ENCODE results near the gene TGFBI.
"Not testable (repeated sequence)": the region's sequence is repeated elsewhere in the genome, so short reads cannot be mapped to it uniquely, and the experiment has no call there.

Gene TGFBI

DNA sequence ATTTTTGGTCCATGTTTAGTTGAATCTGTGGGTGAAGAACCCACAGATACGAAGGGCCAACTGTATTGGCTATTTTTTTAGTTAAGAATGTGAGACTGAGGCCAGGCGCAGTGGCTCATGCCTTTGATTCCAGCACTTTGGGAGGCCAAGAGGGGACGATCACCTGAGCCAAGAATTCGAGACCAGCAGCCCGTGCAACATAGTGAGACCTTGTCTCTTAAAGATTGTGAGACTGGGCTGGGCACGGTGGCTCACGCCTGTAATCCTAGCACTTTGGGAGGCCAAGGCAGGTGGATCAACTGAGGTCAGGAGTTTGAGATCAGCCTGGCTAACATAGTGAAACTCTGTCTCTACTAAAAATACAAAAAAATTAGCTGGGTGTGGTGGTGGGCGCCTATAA is 16.2 kb downstream of the TGFBI start:
- DNase-seq (ENCODE audit: low spot score), result not testable (repeated sequence)

DNA sequence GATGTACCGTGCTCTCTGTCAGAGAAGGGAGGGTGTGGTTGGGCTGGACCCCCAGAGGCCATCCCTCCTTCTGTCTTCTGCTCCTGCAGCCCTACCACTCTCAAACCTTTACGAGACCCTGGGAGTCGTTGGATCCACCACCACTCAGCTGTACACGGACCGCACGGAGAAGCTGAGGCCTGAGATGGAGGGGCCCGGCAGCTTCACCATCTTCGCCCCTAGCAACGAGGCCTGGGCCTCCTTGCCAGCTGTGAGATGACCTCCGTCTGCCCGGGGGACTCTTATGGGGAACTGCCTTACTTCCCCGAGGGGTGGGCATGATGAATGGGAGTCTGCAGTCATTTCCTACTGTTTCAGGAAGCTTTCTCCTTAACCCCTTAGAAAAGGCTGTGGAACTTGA is 17.5 kb downstream of the TGFBI start:
- no peak for DNase-seq (ENCODE audit: low spot score)

DNA sequence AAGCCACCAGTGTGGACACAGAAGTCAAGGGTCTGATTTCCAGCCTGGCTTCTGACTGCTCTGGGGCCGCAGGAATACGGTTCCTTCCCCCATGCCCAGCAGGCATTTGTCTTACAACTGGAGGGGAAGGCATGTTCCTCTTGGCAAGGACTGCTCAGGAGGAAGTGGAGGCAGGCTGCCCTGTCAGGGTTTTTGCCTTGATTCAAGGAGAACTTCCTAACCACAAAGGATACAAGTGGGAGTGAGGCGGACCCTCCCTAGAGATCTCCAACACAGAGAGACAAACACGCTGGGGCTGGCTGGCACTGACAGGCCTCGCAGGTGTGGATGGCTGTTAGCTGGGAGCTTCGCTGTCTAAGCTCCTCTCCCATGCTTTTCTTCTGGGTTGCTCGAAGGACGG is 19.1 kb downstream of the TGFBI start:
- DNase-seq (ENCODE audit: low spot score), result no peak

DNA sequence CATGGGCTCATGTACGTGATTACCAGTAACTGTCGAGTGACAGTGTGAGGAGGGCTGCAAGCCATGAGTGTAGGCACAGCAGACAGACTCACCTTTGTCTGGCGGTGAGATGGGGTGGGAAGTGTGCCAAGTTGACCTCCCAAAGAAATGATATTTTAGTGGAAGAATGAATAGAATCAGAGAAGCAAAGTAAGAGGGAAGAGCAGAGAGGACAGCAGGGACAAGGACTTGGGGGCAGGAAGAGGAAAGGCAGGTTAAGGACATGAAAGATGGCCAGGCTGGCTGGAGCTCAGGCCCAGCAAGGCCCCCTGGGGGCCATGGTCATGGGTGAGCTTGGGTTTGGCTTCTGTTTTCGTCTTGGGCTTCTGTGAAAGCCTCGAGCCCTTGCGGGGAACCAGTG is 20.2 kb downstream of the TGFBI start:
- DNase-seq (ENCODE audit: low spot score), result no peak

DNA sequence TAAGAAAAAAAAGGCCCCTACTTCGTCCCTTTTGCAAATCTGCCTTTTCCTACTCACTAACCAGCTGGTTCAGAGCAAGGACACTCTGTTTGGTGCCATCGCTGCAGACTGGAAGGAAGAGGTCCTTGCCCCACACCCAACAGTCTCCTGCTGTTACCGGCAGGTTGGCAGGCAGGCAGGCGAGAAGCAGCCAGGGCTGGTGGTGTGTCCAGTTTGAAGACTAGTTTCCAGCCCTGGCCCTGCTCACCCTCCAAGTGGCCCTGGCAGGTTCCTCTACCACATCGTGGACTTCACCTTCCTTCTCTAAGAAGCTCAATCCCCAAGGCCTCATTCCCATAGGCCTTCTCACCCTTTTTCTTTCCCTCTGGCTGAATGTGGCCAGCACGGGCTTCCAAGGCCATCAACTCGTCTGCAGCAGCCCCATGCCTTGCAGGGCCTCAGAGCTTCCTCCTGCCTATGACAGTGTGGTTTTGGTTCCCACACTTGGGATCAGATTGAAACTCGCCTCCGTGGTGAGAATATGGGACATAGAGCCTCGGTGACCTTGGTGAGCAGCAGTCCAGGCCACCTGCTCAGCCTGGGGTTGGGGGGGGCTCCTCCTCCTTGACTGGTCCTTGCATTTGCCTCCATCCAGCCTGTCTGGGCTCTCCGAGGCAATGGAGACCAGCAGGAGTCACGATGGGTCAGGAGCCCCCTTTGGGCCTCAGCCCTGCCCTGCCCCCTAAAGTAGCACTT is 22.9 kb downstream of the TGFBI start:
- DNase-seq (ENCODE audit: low spot score), result peak; percentile 67

DNA sequence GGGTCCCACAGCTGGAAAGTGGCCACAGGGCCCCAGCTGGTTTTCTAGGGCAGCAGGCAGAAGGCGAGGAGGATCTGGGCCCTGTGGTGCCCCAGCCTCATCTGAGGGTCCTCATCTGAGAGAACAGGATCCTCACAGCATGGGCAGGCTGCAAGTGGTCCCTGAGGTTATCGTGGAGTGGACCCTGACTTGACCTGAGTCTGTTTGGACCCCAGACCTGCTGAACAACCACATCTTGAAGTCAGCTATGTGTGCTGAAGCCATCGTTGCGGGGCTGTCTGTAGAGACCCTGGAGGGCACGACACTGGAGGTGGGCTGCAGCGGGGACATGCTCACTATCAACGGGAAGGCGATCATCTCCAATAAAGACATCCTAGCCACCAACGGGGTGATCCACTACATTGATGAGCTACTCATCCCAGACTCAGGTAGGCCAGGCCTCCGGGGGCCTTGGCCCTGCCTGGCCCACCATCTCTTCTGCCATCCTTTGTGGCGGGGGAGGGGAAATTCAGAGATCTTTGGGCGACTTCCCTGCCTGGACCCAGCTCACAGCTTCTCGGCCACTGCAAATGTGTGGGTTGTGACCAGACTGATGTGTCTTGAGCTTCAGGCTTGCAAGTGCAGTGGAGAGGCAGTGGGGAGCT is 24.0 kb downstream of the TGFBI start:
- no peak for DNase-seq (ENCODE audit: low spot score)

DNA sequence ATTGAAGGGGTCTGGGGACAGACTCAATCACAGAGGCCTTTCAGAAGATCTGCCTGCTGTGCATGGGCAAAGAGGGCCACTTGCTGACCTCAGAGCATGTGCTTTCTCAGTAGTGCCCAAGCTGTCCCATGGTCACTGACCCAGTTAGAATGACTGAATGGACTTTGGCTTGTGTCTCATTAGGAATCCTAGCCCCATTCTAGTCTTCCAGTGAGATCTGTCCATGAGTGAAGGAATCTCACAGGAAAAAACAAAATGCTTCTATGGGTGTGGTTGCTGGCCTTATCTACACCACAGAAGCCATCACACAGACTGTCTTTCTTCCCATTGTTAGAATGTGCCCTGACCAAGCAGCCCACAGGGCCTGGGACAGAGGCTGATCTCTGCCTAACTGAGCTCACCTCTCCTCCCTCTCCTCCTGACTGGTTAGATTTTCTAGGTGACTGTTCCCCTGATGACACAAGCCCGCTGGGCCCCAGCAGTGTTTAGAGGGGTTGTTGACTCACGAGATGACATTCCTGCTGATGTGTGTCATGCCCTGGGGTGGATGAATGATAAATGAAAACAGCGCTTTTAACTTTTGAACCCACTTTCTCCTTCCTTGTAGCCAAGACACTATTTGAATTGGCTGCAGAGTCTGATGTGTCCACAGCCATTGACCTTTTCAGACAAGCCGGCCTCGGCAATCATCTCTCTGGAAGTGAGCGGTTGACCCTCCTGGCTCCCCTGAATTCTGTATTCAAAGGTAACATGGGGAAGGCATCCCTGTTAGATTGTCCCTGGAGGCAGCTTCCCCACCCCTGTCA is 24.8 kb downstream of the TGFBI start:
- no peak for DNase-seq (ENCODE audit: low spot score)

DNA sequence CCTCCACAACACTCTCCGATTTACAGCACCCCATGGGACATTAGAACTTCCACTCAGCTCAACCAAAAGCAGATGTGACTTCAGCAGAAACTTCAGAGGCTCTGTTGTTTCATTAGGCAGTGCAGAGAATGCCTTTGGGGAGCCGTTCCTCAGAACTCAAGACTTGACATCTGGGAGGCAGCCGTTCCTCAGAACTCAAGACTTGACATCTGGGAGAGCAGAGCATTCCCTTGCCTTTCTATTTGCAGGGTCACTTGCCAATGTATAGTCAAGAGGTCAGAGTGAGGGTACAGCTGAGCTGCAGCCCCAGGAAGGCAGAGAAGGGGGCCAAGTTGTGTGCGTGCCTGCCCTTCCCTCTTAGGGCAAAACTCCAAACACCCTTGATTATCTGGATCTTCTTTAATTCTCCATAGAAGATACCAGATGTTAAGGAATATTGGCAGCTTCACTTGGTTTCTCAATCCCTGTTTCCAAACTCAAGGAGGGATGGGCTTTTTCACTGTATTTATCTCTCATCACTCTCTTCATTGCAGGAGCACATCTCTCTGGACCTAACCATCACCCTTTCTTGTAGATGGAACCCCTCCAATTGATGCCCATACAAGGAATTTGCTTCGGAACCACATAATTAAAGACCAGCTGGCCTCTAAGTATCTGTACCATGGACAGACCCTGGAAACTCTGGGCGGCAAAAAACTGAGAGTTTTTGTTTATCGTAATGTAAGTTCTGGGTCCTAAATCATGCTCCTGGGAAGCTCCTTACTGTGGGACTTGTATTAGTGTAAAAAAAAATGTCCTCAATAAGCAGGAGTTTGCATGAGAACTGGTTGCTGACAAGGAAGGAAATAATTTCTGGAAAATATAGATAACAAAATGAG is 25.6 kb downstream of the TGFBI start:
- no peak for DNase-seq (ENCODE audit: low spot score)

DNA sequence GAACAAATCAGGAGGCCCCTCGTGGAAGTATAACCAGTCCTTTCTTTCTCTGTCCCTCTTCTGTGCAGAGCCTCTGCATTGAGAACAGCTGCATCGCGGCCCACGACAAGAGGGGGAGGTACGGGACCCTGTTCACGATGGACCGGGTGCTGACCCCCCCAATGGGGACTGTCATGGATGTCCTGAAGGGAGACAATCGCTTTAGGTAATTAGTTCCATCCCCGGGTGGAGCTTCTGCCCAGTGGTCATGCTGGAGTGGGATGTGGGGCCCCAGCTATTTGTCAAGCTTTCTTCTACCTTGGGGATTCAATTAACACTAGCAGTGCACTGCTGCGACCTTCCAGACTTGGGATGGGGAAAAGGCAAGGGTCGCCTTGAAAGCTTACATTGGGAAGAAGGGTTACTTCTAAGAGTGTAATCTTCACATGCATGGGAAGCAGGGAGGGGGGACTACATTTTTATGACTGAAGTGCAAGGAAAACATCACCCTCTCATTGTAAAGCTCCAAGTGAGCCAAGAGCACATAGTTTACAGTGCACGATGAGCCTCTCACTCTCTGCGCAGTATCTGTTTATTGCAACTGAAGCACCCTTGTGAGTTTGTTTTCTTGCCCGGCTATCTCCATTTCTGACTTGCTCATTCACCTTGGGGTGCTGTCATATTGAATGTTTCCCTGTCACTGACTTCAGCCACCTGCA is 27.0 kb downstream of the TGFBI start:
- peak; percentile 35 for DNase-seq (ENCODE audit: low spot score)

DNA sequence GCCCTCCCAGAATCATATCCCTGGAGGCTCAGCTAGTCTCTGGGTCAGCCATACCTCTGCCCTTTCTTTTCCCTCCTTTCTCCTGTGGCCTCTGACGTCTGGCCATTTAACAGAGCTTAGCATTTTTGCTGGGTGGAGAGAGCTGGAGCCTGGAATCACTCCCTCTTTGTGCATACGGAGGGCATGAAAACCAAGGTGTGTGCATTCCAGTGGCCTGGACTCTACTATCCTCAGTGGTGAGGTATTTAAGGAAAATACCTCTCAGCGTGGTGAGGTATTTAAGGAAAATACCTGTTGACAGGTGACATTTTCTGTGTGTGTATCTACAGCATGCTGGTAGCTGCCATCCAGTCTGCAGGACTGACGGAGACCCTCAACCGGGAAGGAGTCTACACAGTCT is 27.5 kb downstream of the TGFBI start:
- no peak for DNase-seq (ENCODE audit: low spot score)

DNA sequence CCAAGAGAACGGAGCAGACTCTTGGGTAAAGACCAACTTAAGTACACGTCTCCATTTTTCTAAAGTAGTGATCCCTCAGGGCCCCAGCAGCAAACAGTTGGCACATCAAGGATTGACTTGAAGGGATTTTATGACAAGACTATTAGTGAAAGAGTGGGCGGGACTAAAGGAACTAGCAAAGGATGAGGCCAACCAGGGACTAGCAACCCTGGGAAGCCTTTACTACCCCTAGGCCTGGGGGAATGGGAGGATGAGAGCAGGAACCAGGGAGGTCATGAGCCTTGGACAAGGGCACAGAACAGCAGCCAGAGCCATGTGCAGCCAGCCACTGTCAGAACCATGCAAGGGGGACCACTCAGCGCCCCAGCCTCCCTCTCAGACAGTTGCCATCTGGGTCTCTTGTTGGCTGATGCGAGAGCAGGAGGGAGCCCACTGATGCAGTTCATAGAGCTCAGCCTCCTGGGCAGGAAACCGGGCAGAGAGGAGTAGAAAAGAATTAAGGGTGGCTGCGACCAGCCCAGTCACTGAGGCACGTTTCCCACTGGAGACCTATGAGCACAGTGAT is 28.1 kb downstream of the TGFBI start:
- DNase-seq (ENCODE audit: low spot score), result no peak

DNA sequence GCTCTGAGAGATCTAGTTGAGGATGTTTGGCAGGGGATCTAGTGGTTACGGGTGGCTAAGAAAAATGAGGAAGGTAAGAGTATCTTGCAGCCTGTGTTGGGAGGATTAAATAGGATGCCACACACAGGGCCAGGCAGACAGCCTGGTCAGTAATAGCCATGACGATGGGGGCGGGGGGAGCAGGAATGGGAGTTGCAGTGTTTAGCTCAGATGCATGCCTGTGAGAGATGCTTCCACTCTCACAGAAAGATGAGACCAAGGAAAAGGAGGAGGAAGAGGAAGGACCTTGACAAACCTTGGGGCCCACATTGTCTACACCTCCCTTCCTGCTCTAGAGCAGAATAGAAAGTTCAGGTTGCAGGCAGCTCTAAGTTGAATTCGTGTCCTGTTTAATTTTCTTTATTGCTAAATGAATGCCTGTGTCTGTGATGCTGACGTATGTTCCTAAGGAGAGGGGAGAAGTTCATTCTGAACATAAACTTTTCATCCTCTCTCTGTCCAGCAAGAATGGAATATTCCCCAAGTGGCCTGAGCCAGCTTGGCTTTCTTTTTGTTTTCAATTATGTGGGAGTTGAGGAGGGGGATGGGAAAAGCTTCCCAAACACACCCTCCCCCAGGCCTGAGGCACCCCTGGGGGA is 28.7 kb downstream of the TGFBI start:
- DNase-seq (ENCODE audit: low spot score), result no peak

DNA sequence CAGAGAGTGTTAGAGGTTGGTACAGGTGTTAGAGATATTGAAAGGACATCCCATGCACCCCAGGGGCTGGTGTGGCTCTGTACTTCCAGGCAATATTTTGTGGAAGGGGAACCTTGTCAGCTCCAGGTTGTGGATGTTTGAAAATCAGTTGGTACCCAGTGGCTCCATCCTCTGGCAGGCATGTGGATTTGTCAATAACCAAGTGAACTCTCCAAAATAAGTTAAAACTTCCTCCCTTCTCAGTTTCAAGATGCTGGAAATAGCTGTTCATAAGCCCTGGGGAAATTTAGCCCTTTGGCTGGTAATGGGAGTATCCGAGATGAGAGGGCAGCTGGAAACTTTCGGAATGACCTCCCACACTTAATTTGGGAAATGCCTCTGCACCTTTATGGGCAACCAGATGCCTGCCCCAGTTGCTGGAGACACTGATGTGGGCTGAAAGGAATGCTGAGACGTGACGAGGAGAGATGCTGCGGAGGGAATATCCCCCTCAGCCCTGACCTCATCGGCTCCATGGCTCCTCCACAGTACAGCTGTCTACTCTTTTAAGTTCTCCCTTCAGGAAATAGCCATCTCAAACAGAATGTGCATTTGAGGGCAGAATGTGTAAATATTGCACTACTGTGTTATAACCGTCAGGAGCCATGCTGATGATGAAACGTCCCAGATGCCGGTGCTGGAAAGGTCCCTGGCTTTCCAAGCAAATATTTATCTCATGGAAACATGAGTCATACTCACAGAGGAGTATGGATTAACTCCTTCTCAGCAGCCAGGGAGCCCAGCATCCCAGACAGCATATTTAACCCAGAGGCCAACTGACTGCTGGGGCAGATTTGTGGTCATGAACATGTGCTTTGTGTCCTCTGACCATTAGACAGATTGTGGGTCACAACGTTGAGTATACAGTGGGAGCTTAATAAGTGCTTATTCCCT is 29.5 kb downstream of the TGFBI start:
- no peak for DNase-seq (ENCODE audit: low spot score)

DNA sequence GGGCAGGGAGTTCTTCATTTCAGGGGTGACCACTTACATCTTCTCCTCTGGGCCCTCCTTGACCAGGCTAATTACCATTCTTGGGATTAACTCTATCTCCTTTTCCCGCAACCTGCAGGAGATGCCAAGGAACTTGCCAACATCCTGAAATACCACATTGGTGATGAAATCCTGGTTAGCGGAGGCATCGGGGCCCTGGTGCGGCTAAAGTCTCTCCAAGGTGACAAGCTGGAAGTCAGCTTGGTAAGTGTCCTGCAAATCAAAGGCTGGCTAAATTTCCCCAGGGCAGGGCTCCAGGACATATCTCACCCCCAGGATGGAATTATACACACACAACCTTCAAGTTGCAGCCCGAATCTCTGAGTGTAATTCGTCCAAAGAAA is 30.2 kb downstream of the TGFBI start:
- no peak for DNase-seq (ENCODE audit: low spot score)

DNA sequence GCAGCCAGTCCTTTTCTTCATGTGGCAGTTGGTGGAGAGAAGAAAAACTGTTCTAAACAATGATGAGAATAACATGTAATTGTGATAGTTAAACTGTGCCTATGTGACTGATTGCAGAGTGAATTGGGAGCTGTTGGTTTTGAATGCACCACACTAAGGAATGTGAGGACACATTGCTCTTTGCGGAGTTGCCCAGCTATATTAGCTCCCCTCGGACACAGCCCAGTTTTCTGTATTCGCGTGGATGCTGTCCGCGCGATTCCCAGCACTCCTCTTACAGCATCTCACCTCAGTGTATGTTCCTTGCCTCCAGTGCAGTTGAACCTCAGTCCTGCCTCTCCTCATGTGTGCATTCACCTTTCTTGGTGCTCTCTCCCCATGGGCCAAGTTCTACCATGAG is 32.2 kb downstream of the TGFBI start:
- no peak for DNase-seq (ENCODE audit: low spot score)

DNA sequence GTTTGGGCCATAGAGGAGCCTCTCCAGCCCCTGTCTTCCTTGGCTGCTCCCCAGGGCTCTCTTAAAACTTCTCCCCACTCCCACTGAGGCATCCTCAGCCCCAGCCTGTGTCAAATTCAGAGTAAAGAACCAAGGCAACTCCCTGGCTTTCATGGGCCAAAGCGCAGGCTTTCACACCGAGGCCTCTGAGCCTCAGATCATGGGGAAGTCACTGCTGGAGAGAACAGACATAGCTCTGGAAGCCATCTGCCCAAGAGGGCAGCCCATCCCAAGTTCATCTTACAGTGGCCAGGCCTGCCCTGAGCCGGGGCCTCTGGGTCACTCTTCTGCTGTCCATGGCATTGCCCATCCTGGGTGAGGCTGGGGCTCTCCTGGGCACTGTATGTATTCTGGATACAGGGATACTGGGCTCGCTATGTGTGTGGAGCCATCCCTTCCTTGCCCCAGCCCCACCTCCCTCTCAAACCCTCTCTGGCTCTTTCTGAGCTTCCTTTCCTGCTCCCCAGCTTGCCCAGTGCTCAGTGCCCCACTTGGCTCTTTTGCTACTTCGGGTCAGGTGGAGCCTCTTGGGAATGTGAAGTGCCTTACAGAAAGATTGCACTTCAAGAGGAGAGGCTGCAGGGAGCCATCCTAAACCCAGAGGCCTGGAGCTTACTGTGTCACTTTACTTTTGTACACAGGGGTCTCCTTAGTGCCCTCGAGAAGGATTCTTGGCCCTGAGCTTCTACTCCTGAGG is 33.0 kb downstream of the TGFBI start:
- no peak for DNase-seq (ENCODE audit: low spot score)

DNA sequence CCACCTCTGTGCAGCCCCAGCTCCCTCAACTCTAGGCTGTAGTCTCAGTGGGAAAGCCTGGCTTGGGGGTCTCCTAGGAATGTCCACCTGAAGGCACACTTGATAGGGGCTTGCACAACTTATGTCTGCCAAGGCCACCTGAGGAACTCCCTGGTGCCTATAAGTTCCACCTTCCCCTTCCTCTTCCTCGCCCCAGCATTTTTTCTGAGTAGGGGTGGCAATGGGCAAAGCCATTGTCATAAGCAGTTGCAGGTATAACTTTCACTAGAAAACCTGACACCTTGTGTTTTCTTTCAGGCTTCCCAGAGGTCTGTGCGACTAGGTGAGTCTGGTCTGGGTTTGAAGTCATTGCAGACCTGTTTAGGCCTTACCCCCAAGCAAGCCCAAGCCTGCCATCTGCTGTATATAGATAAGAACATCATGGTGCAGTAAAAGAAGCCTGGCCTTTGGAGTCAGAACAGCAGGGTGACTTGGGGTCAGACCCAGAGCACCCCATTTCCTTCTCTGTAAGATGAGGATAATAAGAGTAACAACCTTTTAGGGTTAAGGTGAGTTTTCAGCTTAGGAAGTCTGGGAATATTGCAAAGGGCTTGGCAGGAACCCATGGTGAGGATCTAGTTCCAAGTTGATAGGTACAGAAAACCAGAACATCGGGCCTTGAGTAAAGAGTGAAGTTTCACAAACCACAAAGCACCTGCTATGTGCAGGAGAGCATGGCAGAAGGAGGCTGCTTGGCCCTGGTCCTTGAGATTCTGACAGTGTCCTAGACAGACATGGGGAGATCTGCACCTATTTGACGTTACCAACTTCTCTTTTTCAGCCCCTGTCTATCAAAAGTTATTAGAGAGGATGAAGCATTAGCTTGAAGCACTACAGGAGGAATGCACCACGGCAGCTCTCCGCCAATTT is 33.8 kb downstream of the TGFBI start:
- DNase-seq (ENCODE audit: low spot score), result no peak
